SIG-M5 (cell line): Measurements from ENCODE around the gene TAF4B.
"Not testable (repeated sequence)": the region's sequence is repeated elsewhere in the genome, so short reads cannot be mapped to it uniquely, and the experiment has no call there.

Experiments
- DNase-seq: peaks from one replicate; lab custom pipeline; 2025; lab: John Stamatoyannopoulos, UW

TAF4B gene

DNA sequence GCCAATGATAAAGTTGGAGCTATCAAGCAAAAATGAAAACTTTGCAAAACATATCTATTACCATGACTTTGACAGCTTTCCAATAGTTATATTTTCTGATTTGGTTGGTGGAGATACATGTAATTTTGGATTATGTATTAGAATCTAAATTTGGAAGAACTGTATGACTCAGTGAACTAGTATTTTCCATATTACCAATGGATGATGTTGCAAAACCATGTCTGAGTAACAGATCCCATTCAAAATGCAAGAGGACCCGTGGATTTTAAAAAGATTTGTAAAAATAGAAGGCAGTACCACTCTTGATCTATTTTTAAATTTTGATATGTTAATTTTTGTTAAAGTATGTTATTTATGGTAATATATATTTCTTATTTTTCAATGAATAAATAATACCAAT is 83.0 kb downstream of the TAF4B start:
- no peak for DNase-seq

DNA sequence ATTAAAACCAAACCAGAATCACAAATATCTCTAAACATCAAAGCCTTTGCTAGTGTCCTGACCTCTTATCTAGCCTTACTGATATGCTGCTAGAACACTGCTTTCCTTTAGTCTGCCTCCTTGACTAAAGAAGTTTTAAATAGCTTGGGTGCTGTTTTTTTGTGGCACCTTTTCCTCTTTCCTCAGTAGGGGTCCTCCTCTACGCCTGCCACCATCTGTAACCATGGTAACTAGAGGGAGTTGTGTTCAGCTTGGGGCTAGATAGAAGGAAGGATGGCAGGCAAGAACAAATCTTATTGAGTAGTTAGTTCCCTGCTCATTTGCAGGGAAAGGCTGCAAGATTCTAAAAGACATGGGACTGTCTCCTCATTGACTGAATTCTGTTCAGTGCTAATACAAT is 86.0 kb downstream of the TAF4B start:
- no peak for DNase-seq

DNA sequence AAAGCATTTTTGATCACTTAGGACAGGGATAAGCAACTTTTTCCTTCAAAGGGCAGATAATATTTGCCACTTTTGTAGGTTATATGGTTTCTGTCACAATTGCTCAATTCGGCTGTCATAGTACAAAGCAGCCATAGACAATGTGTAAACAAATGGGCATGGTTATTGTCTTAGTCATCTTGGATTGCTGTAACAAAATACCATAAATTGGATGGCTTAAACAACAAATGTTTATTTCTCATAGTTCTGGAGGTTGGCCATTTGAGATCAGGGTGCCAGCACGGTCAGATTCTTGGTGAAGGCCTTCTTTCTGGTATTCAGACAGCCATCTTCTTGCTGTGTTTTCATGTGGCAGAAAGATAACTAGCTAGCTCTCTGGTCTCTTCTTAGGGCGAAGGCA is 91.2 kb downstream of the TAF4B start:
- DNase-seq = no peak

DNA sequence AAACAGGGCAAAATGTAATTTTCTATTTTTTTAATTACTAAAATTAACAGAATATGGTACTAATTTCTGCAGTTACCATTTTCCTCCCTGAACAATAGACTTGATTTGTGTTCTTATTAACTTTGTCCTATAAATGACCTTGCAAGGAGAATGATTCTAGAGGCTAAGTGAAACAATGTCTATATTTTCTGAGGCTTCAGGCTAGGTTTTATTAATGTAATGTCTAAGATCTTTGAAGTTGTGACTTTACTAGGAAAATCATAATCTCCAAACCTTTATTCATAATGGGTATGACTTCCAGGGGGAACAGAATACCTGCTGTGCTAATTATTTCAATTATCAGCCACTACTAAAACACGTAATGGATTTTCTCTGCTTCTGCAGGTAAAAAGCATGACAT is 94.4 kb downstream of the TAF4B start:
- no peak for DNase-seq

DNA sequence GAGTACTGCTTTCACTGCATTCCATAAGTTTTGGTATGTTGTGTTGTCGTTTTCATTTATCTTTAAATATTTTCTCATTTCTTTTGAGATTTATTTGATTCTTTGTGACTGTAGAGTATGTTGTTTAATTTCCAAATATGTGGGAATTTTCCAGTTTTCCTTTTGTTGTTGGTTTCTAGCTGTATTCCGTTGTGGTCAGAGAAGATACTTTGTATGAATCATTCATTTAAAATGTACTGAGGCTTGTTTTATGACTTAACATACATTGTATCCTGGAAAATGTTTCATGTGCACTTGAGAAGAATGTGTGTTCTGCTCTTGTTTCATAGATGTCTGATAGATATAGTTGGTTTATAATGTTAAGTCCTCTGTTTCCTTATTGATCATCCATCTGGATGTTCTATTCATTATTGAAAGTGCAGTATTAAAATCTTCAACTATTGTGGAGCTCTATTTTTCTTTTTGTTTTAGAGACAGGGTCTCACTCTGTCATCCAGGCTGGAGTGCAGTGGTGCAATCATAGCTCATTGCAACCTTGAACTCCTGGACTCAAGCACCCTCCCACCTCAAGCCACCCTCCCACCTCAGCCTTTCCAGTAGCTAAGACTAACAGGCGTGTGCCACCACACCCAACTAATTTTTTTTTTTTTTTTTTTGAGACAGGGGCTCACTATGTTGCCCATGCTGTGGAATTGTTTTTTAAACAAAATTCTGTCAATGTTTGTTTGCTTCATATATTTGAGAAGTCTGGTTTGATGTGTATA is 96.8 kb downstream of the TAF4B start:
- DNase-seq = no peak

DNA sequence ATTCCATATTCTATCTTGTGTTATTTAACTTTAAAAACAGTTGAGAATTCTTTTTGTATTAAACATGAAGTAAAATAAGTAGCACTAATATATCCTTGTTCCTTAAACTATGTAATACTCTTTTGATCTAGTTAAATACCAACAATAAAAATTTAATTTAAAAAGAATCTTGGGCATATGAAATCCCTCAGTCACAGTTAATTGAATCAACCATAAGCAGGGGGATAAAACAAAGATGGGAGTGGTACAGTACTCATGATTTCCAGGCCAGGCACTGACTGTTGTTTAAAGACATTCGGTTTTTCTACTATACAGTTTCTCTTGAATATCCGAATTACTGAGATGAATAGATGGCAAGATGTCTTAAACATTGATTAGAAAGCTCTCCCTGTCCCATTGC is 99.5 kb downstream of the TAF4B start:
- DNase-seq = no peak

DNA sequence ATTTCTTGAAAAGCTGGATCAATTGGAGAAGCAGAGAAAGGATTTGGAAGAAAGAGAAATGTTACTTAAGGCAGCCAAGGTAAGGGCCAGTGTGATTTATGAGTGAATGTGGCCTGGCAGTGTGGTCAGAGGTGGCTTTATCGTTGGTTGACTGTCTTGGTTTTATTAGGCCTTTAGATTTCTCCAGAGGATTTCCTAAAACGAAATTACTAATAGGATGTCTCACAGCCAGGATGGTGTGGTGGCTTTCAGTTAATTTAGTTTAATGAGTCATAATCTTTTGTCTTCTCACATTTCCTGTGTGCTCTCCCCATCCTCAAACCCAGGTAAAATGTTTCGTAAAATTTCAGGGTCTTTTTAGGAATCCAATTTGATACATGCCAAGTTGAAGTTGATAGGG is 100.8 kb downstream of the TAF4B start:
- DNase-seq = no peak

DNA sequence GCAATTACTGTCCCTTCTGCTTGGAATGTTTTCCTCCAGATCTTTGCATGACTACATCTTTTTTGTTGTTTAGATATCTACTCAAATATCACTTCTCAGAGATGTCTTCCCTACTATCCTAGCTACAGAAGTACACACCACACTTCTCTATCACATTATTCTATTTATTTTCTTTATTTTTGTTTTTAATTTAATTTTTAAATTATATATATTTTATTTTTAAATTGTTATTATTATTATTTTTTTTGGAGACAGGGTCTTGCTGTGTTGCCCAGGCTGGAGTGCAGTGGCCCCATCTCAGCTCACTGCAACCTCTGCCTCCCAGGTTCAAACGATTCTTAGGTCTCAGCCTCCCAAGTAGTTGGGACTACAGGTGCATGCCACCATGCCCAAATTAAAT is 106.7 kb downstream of the TAF4B start:
- no peak for DNase-seq

DNA sequence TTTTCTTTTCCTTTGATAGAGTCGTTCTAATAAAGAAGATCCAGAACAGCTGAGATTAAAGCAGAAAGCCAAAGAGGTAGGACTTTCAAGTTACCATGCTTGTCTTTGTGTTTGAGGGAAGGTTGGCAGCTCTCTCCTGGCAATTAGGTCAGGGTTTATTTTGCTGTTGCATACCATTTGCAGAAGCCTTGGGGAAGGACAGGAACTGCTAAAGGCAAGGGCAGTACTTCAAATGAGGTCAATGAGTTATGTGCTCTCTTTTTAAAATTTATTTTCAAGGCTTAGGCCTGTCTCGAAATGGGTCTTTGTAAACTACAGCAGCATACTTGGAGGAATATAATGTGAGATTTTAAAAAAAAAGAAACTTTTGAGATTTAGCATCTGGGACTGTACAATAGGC is 108.9 kb downstream of the TAF4B start:
- no peak for DNase-seq

DNA sequence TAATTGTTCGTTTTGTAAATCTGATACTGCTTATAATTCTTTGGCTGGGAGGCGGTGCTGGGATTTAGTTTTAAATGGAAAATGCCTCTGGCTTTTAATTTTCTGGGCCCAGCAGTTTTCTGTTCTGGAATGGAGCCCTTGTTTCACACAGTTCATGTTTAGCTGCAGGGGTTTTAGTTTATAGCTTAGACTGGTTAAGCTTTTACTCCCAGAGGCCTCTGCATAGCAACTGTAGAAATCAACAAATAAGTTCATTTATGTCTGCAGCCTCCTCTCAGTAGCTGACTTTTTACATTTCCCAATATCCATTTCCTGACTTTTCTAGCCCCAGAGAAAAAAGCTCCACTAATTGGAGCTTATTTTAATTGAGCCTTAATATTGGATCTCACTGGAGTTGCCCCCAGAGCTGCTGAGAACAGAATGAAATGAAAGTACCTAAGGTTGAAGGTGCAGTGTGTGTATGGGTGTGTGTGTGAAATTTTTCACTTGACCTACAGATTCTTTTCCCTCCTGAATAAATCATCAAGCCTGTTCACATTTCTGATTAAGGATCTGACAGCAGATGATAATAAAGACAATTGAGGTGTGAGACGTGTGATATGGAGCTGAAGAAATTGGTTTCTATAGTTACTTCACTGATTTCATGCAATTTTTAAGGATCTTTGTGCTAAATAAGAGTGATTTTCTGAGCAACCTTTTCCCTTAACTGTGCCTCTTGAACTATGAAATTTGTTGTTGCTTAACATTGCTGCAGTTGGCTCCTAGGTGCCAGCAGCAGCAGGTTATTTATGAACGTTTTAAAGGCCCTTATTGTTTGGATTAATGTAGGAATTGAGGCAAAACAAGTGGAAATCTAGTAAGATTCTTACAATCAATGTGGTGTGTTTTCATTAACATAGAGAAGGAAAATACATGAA is 109.6 kb downstream of the TAF4B start:
- no peak for DNase-seq

DNA sequence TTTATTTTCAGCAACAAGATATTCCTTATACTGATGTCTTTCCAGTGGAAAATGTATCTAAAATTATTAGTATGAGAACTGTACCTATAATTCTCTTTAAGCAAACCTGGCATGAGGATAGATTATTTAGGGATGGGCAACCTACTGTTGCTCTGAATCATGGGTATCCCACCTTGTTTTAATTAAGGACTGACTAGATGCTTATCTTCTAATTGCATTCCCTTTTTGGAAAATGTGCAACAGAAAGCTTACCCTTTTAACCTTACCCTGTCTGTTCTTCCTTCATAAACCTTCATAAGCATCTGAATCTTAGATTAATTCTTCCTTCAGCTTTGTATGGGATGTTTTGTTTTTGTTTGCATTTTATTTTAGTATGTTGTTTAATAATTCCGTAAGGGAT is 110.3 kb downstream of the TAF4B start:
- no peak for DNase-seq

DNA sequence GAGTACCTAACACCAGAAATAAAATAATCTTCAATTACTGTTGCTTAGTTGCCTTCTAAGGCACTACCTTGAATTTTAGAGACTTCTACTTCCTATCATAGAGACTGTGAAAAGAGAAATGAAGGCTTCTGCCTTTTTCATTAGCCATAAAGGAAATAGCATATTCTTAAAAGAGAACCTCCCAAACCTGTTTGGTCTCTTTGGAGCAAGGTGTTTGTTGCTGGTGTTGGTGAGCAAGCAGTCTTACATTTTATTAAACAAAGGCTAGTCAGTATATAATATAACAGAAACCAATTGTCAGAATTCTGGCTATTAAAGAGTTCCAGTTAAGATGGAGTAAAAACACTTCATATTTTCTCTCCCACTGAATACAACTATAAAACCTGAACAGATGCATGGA is 116.4 kb downstream of the TAF4B start:
- no peak for DNase-seq

DNA sequence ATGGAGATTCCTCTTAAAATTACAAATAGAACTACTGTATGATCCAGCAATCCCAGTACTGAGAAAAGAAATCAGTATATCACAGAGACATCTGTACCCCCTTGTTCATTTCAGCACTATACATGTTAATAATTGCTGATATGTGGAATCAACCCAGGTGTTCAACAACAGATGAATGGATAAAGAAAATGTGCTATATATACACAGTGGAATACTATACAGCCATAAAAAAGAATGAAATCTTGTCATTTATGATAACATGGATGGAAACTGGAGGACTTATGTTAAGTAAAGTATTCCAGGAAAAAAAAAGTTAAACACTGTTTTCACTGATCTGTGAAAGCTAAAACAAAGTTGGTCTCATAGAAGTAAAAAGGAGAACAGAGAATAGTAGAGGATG is 124.7 kb downstream of the TAF4B start:
- DNase-seq = no peak

DNA sequence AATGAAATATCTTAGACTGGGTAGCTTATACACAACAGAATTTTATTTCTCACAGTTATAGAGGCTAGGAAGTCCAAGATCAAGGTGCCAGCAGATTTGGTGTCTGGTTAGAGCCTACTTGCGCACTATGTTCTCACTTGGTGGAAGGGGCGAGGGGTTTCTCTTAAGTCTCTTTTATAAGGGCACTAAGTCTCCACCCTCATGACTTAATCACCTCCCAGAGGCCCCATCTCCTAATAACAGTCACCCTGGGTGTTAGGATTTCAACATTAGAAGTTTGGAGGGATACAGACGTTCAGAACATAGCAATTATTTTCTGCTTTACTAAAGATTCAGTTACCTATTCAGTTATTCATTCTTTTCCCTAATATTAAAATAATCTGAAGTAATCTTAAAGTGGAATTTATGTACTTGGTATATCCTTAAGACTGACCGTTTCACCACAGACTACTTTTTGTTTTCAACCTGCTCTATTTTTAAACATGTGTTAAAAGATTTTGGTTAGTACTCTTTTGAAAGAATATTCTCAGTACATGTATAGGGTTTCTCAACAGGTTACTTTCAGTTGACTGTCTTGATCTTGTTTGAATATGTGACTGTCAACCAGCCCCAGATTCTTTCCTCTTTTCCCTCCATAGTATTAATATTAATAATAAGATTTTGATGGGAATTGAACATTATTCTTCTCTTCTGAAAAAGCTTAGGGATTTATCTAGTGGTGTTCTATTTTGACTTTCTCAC is 130.0 kb downstream of the TAF4B start:
- no peak for DNase-seq

DNA sequence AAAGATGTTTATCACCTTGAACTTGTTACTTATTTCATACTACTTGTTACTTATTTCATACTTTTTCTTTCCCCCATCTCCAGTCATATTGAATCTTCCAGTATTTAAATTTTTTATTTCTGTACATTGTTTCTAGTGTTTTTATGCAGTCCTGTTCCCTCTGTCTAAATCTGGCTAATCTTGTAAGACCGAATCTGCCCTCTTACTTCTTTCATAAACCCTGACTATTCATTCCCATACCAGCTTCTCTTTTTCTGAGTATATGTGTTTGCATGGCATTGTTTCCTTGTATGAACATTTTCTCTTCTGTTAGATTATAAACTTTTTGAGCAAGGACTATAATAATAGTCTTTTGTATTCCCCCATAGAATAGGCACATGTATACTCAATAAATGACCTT is 131.7 kb downstream of the TAF4B start:
- DNase-seq = no peak

DNA sequence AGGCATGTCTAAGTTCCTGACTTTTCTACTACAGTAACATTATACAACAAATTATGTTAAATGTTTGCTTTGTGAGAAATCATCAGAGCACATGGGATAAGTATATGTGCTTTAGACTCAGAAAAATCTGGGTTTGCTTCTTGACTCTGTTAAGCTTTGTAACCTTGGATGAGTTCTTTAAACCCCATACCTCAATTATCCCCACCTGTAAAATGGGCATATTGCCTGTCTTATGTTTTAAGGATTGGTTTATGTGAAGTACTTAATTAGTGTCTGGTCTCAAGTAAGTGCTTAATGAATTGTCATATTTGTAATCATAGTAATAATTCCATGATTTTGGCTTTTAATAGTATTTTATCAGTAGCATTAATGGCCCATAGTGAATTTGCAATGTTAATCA is 135.8 kb downstream of the TAF4B start:
- DNase-seq = no peak

DNA sequence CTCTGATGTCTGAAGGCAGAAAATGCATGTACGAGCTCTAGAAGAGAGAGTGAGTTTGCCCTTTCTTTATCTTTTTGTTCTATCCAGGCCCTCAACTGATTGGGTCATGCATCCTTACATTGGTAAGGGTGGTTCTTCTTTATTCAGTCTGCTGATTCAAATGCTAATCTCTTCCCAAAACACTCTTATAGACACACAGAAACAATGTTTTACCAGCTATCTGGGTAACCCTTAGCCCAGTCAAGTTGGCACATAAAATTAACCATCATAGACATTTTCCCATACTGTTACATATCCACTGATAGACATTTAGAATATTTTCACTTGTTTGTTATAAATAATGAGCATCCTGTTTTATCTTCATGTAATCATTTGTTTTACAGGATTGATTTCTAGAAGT is 141.2 kb downstream of the TAF4B start:
- DNase-seq = no peak

DNA sequence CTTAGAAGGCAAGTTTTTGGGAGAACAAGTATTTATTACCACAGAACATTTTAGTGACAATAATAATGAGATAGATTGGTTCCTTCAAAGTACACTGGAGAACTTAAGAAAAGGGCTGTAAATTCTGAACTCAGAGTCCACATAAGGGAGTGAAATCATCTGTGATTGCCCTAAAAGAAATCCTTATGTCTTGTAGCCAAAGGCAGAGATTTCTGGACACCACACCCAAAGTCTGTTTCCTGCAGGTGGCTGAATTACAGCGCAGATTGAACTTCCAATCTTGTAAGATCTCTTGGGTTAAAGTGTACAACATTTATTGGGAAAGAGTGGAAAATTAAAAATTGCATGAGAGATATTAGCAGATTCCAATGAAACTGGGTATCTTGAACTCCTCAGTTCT is 143.8 kb downstream of the TAF4B start:
- DNase-seq = no peak

DNA sequence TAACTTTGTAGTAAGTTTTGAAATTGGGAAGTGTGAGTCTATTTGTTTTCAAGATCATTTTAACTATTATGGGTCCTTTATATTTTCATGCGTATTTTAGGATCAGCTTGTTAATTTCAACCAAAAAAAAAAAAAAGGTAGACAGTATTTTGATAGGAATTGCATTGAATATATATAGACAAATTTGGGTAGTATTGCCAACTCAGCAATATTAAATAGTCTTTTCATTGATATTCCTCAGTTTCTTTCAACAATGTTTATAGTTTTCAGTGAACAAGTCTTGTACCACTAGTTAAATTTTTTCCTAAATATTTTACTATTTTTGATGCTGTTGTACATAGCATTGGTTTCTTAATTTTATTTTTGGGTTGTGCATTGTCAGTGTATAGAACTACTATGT is 149.9 kb downstream of the TAF4B start:
- no peak for DNase-seq

DNA sequence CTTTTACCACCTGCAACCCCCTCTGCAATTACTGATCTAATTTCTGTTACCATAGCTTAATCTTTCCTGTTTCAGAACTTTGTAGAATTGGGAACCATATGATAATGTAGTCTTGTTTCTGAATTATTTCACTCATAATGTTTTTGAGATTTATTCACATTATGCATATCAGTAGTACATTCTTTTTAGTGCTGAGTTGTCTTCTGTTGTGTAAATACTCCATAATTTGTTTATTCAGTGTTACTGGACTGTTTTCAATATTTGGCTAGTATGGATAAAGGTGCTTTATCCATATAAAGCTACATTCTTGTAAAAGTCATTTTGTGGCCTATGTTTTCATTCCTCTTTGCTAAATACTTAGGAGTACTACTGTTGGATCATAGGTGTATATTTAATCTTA is 152.5 kb downstream of the TAF4B start:
- no peak for DNase-seq

DNA sequence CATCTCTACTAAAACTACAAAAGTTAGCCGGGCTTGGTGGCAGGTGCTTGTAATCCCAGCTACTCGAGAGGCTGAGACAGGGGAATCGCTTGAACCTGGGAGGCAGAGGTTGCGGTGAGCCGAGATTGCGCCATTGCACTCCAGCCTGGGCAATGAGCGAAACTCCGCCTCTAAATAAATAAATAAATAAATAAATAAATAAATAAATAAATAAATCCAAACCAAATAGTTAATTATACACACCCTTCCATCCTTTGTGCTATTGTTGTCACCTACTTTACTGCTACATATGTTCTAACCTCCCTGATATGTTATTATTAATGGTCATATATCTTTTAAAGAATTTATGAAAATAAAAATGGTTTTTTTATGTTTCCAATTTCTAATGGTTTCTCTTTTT is 155.3 kb downstream of the TAF4B start:
- DNase-seq = not testable (repeated sequence)

DNA sequence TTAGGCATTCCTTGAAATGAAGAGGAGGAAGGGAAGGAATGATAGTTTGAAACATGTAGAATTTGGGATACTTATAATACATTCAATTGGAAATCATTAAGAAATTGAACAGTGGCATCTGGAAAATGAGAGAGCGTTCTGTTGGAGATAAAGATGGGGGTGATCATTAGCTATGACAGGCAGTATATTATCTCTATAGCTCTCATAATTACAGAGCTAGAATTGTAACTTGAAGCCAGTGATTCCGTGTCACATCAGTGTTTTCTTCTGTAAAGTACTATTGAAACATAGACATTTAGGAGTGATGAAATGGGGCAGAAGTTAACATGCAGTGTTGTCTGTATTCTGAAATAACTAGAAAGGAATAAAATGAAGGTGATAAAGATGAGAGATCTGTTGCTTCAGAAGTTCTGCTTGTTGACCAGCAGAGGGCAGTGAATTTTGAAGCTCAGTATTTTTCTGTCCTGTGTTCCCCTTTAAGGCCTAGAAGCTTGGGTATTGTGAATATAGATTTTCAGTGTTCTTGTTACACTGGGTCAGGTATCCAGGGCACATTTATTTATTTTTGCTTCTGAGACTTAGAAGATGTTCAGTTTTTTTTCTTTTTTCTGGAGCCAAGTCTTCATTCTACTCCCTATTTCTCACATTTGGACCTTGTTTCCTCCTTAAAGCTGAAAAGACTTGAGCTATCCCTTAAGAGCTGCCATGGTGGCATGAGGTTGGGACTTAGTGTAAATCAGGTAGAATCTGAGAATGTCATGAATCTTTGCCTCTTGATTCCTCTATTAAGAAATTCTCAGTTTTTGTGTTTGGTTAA is 157.4 kb downstream of the TAF4B start:
- no peak for DNase-seq
